Psoas muscle (tissue), 8 donors: ENCODE measurements around the gene CCN2. TPM values are rescaled to one million over a fixed set of nuclear protein-coding genes. Genes with fewer than 3 reads are reported as not detected.

ENCODE experiments used
- ATAC-seq, 4 donors: fragments of 200-7000 bp; cut with Tn5 transposase; one replicate each; pipeline ENCODE4 v1.9.1; 2020; ENCODE audit warnings: moderate library complexity in 3 of 4, mild to moderate bottlenecking in 2 of 4
- DNase-seq, 2 donors: peaks; one replicate each; pipeline ENCODE4 v3.0.0-alpha.2; 2020
- H3K27ac ChIP-seq: fragments of 200-600 bp; one replicate; pipeline ENCODE4 v1.8.0; 2022
- H3K27me3 ChIP-seq, 3 donors: fragments of 200-600 bp in 1 of 3; one replicate each; pipeline versions ENCODE4 v1.6.1 to v1.8.0; 2013 to 2022; ENCODE audit warnings: low read length in 2 of 3, mild to moderate bottlenecking in 2 of 3, moderate library complexity in 1 of 3; ENCODE audit not compliant: insufficient read depth in 3 of 3
- H3K36me3 ChIP-seq, 2 donors: fragments of 200-600 bp in 1 of 2; one replicate each; pipeline versions ENCODE4 v1.6.1 to v1.8.0; 2013 to 2022; ENCODE audit warnings: low read depth in 1 of 2, mild to moderate bottlenecking in 1 of 2, moderate library complexity in 1 of 2; ENCODE audit not compliant: insufficient read depth in 1 of 2
- H3K4me1 ChIP-seq: fragments of 200-600 bp; one replicate; pipeline ENCODE4 v1.8.0; 2022
- H3K4me3 ChIP-seq: fragments of 200-600 bp; one replicate; pipeline ENCODE4 v1.8.0; 2022; ENCODE audit warnings: mild to moderate bottlenecking
- H3K9me3 ChIP-seq: fragments of 200-600 bp; one replicate; pipeline ENCODE4 v1.8.0; 2022
- WGBS, 3 donors: extraction: QIAGEN DNeasy Blood & Tissue Kit; methylation state at CpG; one replicate each; pipeline versions ENCODE4 v1.1.6 to v1.1.7; 2013; 5-methylcytosine and 5-hydroxymethylcytosine counted together
- intact Hi-C, 2 donors: fragments of 100-400 bp; cut with DNase I; formaldehyde crosslinking; loops; one replicate each; pipeline versions ENCODE4 v1.11.0 to v1.14.2; 2022
- polyA plus RNA-seq, 3 donors: library from polyadenylated mRNA; stranded (reverse); fragments of 200-250 nt; gene quantifications; one replicate each; pipeline ENCODE4 v1.2.3, GENCODE V29; 2013
- total RNA-seq, 4 donors: library from RNA; stranded (reverse); fragmentation: NEBNext Ultra II Directional in 2 of 4; extraction: Animal tissue kit (Norgen Biotek cat#: 25700) in 2 of 4; gene quantifications; one replicate each; pipeline versions ENCODE4 v1.2.1 to v1.2.4, GENCODE V29; 2021 to 2023
- TF ChIP-seq, protein P1 (sequence below): fragments of 200-600 bp; IDR thresholded peaks from one replicate; pipeline ENCODE4 v1.8.0; 2022; ENCODE audit warnings: antibody characterized with exemption
- donor health status: healthy with polysubstance abuse.
- donor health status: DM: no; HTN: no; CAD: no; lungs with moderate emphysema.
- donor health status: Bipolar disorder and iron deficiency.
- donor health status: healthy.
- donor health status: DM: yes; HTN: yes; CAD: no.
- donor health status: DM: no; HTN: no; CAD: no.
- donor health status: DM: no; HTN: no; CAD: no.
- donor health status: DM: yes; HTN: yes; CAD: no.

Gene CCN2
- total and polyA plus RNA-seq, 7 donors: 4.1 to 25.0 (median 14.3) TPM

DNA sequence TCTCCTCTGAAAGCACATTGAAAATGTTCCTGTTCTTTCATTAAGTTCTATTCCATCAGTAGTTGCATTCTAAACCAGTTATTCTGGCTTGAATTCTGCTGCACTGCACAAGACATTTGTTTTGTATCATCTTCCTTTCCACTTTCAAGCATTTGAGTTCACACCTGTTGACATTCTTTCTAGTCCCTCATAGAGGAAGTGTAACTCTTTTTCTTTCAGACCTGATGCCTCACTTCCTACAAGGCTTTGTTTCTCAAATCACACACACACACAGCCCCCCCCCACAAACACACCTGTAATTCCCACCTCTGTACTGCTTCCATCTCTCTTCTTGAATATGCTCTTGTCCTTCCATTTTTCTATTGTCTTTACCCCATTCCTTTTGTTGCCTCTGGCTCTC is 50.9 kb downstream of the CCN2 start:
- Histone ChIP-seq H3K4me3 (no peak overlapping the region), H3K27me3 (peaks cover 0 to 5% (median 0%) of the 10 kb centered on the region in 3 donors), H3K36me3 (no peaks in the 10 kb centered on the region), H3K4me1 (no peaks in the 10 kb centered on the region), H3K27ac (no peak overlapping the region), H3K9me3 (no peaks in the 10 kb centered on the region)
- intact Hi-C loops: no loop called here
- TF ChIP-seq, protein P1, sequence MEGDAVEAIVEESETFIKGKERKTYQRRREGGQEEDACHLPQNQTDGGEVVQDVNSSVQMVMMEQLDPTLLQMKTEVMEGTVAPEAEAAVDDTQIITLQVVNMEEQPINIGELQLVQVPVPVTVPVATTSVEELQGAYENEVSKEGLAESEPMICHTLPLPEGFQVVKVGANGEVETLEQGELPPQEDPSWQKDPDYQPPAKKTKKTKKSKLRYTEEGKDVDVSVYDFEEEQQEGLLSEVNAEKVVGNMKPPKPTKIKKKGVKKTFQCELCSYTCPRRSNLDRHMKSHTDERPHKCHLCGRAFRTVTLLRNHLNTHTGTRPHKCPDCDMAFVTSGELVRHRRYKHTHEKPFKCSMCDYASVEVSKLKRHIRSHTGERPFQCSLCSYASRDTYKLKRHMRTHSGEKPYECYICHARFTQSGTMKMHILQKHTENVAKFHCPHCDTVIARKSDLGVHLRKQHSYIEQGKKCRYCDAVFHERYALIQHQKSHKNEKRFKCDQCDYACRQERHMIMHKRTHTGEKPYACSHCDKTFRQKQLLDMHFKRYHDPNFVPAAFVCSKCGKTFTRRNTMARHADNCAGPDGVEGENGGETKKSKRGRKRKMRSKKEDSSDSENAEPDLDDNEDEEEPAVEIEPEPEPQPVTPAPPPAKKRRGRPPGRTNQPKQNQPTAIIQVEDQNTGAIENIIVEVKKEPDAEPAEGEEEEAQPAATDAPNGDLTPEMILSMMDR: no peak
- no peak for DNase-seq
- ATAC-seq: no peak

- TF ChIP-seq, protein P1: no peak
- H3K27me3 ChIP-seq: peaks cover 0 to 5% (median 0%) of the 10 kb centered on the region in 3 donors
- no peaks in the 10 kb centered on the region for H3K36me3 ChIP-seq
- no peak overlapping the region for H3K4me3 ChIP-seq
- 96 to 99% (median 97%) methylated on average over 1 of the region's 1 CpG for WGBS, 3 donors
- intact Hi-C loops: no loop called here
- no peaks in the 10 kb centered on the region for H3K4me1 ChIP-seq
- no peaks in the 10 kb centered on the region for H3K9me3 ChIP-seq
- DNase-seq: no peak
- ATAC-seq: no peak
- H3K27ac ChIP-seq: no peak overlapping the region
Observed at GRCh38 chr6:131898718-131899117, 52.5 kb downstream of the CCN2 start.

Other genes with a start within 250 kb of the CCN2 start
- gene OR2A4, start 250.0 kb downstream of the CCN2 start, total RNA-seq: under 1 TPM in 1 of 4 donors, not detected in 3; 0.21 TPM
- gene OR2A4, start 250.0 kb downstream of the CCN2 start, polyA plus RNA-seq: not detected
- gene CTAGE9, start 240.4 kb downstream of the CCN2 start, total RNA-seq: not detected
- gene CTAGE9, start 240.4 kb downstream of the CCN2 start, polyA plus RNA-seq: not detected
- 1 to 10 TPM; 1.6 to 4.9 (median 2.6) TPM for gene ENPP1, start 143.4 kb downstream of the CCN2 start, total RNA-seq
- 1 to 10 TPM in 1 of 3 donors, under 1 TPM in 2; 0.65 to 1.2 (median 0.66) TPM for gene ENPP1, start 143.4 kb downstream of the CCN2 start, polyA plus RNA-seq